ENCODE data around the gene GALNT18. TPM values are rescaled to one million over a fixed set of nuclear protein-coding genes. Genes with fewer than 3 reads are reported as not detected.

GALNT18 gene
- total RNA-seq, result 37.9 and 40.8 TPM in 2 replicates

GRCh38 chr11:11621573-11622339 lies at the start of gene GALNT18:
TSS of gene GALNT18 (minus strand) at chr11:11622005.

GRCh38 chr11:11352878-11353277 lies 268.9 kb downstream of the GALNT18 start, which contains the start of gene CSNK2A3:
TSS of gene CSNK2A3 (minus strand) at chr11:11353250. CDS start at chr11:11353119, 131 bp downstream.

Other genes starting within 250 kb of the GALNT18 start
- gene USP47, start 220.0 kb upstream of the GALNT18 start, total RNA-seq, result 30.3 and 40.1 TPM in 2 replicates

Data from airway epithelial cell (primary cell).